ENCODE data around the gene PRIM2.
"Not testable (repeated sequence)": the region's sequence is repeated elsewhere in the genome, so short reads cannot be mapped to it uniquely, and the experiment has no call there.

Gene PRIM2, protein sequence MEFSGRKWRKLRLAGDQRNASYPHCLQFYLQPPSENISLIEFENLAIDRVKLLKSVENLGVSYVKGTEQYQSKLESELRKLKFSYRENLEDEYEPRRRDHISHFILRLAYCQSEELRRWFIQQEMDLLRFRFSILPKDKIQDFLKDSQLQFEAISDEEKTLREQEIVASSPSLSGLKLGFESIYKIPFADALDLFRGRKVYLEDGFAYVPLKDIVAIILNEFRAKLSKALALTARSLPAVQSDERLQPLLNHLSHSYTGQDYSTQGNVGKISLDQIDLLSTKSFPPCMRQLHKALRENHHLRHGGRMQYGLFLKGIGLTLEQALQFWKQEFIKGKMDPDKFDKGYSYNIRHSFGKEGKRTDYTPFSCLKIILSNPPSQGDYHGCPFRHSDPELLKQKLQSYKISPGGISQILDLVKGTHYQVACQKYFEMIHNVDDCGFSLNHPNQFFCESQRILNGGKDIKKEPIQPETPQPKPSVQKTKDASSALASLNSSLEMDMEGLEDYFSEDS
- 16.3 reads per million, percentile 42 among the genes with 10 or more reads in this experiment for total RNA-seq

DNA sequence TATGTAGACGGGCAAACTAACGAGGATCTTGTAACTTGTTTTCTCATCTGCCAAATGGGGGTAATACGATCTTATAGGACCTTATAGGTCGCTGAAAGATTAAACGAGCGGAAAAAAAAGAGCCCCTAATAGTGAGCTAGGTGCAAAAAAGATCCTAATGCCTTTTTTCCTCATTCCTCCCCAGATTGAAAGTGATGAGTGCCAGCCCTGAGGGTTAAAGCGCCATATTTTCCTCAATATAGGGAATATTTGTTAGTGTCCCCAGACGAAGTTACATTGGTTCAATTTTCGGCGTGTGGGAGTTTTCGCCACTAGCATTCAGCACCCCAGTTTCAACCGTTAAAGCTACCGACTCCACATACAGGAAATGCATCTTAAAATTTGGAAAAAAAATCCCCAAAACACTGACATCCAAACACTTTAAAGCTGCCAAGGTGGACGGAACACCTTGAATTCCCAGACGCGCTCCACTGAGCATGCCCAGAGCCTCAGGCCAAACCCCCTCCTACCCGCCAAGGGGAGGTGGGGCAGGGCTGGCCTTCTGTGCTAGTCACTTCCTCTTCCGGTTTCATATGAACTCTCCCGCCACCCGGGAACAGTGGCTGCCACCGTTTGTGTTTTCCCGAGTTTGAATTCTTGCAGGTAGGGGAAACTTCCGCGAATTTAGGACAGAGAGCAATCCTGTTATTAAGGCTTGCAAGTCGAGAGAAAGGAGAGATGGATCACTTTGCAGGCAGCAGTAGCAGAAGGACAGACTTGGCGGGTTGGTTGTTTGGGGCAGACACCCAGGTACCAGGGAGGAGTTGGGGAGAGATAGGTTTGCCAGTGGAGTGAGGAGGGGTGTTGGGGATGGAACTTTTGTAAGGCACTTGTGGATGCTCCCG, at the start of gene PRIM2:
Gene PRIM2, plus strand, starts transcription at position 571 of the 884 bp plus-strand sequence. CDS start 816 bp downstream, outside the sequence.
- DNase-seq = peak; percentile 75

DNA sequence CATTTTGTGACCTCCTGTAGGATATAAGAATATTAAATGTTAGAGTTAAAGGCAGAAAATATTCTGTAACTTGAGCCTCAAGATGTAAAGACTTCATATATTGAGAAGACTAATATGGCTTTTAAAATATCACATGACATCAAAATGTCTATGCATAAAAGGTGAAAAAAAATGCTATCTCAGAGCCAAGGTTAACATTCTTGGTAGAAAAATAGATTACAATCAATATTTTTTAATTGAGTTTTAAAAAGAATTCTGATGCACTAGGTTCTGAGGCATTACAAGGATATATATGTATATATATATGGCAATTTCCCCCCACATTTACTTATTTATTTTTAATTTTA, 49.2 kb upstream of the PRIM2 start:
- DNase-seq = no peak

DNA sequence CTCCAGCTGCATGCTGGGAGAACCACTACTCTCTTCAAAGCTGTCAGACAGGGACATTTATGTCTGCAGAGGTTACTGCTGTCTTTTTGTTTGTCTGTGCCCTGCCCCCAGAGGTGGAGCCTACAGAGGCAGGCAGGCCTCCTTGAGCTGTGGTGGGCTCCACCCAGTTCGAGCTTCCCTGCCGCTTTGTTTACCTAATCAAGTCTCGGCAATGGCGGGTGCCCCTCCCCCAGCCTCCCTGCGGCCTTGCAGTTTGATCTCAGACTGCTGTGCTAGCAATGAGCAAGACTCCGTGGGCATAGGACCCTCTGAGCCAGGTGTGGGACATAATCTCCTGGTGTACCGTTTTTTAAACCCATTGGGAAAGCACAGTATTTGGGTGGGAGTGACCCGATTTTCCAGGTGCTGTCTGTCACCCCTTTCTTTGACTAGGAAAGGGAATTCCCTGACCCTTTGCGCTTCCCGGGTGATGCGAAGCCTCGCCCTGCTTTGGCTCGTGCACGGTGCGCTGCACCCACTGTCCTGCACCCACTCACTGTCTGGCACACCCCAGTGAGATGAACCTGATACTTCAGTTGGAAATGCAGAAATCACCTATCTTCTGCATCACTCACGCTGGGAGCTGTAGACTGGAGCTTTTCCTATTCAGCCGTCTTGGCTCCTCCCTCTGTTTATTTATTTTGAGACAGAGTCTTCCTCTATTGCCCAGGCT, 43.2 kb upstream of the PRIM2 start:
- DNase-seq = not testable (repeated sequence)

DNA sequence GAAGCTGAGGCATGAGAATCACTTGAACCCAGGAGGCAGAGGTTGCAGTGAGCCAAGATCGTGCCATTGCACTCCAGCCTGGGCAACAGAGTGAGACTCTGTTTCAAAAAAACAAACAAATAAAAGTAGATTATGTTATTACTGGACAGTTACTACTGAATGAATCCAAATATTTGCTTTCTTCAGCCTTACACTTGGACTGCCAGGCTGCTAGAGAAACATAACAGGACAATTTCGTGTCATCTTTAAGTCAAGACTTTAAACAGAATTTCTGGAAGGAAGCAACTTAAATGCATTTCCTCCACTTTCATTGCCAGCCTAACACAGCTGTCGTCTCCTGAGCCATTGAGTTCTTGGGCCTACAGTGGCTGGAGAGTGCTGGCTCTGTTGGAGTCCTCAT, 42.0 kb upstream of the PRIM2 start:
- DNase-seq = no peak

DNA sequence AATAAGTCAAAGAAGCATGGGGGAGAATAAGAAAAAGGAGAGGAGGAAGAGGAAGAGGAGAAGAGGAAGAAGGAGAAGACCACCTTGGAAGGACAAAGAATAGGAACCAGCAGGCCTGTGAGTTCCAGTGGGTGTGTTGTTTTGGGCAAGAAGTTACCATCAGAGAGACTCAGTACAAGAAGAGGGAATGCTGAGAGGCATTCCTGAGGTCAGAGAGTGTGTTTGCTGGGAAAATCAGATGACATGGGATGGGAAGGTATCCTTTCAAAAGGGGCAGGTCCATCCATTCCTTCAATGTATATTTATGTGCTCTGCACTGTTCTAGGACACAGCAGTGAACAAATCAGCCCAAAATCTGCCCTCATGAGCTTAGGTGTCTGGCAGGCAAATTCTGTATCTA, 40.5 kb upstream of the PRIM2 start:
- DNase-seq = no peak

DNA sequence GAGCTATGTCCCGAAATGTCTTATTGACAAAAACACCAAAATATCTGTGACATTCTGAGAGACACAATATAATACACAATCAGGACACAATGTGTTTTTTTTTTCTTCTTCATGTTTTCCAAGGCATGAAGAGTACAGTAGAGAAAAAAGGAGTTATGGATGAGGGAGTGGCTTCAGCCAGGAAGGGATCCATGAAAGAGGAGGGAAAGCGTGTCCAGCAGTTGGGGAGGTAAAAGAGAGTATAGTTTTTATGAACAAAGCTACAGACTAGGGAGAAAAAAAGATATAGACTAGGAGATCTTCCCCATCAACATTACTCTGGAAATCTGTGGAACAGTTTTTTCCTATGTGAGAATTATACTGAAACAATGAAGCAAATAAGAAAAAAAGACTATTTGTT, 38.9 kb upstream of the PRIM2 start:
- no peak for DNase-seq

DNA sequence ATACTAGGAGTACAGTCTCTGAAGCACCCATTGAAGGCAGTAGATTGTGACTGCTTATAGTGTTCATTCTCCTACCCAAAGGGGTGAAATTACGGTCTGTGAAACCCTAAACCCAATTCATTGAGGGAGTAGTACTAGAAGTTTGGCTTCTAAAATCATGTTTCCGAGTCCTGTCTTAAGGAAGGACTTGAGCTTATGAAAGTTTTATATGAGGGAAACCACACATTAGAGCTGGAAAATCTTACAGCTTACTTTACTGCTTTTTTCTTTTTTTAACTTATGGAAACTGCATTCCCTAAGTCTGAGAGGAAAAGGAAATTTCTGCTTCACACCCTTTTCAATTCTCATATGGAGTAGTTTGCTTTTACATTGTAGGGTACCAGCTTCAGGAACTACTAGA, 38.4 kb upstream of the PRIM2 start:
- DNase-seq = no peak

DNA sequence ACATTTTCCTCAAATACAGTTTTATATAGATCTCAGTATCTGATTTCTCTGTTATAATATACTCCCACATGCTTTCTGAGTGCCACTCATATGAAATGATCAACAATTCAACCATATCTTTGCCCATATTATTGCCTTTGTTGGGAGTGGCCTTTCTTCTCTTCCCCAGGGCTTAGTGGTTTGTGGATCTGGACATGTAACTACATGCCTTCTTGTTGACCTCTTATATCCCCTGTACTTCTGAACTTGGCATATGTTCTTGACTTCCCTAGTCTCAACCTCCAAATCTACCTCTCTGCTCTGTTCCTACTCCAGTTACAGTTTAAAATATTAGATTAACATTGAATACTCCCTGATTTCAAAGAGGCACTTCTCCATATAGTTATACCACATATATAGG, 34.3 kb upstream of the PRIM2 start:
- no peak for DNase-seq

DNA sequence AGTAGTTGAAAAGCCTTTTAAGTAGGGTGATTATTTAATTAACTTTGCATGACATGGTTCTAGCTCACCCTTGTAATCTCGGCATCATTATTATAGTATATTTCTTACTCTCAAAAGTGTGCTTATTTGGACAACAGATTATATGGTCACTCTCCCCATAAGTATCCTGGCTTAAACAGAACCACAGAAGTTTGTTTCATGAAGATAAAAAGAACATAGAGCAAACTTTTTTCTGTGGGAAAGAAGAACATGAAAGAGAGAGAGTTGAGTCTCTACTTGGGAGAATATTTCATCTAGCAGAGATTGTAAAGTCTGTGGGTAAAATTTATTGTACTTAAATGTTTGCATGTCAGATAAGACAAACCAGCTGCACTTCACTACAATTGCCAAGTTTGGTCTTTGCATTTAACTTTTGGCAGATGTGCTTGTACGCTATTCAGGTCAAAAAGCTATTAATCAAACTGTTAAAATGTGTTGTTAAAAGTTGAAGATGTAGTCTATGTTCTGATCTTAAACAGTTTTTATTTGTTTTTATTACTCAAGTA, 33.4 kb upstream of the PRIM2 start:
- DNase-seq = no peak

DNA sequence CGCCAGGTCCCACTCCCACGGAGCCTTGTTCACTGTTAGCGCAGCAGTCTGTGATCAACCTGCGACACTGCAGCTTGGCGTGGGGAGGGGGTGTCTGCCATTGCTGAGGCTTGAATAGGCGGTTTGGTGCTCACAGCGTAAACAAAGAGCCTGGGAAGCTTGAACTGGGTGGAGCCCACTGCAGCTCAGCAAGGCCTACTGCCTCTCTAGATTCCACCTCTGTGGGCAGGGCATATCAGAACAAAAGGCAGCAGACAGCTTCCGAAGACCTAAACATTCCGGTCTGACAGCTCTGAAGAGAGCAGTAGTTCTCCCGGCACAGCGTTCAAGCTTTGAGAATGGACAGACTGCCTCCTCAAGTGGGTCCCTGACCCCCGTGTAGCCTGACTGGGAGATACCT, 29.3 kb upstream of the PRIM2 start:
- DNase-seq = not testable (repeated sequence)

DNA sequence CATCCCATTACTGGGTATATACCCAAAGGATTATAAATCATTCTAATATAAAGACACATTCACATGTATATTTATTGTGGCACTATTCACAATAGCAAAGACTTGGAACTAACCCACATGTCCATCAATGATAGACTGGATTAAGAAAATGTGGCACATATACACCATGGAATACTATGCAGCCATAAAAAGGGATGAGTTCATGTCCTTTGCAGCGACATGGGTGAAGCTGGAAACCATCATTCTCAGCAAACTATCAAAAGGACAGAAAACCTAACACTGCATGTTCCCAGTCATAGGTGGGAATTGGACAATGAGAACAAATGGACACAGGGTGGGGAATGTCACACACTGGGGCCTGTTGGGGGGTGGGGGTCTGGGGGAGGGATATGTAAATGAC, 24.0 kb upstream of the PRIM2 start:
- not testable (repeated sequence) for DNase-seq

DNA sequence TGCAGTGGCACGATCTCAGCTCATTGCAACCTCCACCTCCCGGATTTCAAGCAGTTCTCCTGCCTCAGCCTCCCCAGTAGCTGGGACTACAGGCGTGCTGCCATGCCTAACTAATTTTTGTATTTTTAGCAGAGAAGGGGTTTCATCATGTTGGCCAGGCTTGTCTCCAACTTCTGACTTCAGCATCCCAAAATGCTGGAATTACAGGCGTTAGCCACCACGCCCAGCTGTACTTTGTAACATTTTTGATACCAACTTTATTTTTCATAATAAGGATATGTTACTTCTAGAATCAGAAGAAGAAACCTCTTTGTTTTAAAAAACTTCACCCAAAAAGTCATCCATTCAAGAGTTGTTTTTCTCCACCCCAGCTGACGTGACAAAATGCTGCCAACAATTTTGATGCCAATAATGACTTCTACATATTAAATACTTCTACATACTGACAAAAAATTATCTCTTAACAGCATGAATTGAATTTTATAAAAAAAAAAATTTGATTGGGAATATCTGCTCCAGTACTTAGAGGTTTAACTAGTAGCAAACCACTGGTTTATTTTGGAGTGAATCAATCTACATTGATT, 22.5 kb upstream of the PRIM2 start:
- DNase-seq = no peak

DNA sequence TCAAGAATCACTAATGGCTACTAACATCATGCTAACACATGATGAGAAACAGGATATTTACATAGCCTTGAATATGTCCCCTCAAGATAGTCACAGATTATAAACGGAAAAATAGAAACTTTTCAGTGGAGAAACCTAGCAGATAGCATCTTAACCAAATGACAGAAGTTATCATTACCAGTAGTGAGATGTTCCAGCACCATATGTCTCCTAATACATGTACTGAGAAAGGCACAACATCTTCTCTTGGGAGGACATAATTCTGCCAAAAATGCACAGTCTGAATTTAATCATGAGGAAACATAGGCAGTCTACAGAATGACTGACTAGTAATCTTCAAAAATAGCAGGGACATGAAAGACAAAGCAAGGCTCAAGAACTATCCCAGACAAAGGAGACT, 19.9 kb upstream of the PRIM2 start:
- no peak for DNase-seq

DNA sequence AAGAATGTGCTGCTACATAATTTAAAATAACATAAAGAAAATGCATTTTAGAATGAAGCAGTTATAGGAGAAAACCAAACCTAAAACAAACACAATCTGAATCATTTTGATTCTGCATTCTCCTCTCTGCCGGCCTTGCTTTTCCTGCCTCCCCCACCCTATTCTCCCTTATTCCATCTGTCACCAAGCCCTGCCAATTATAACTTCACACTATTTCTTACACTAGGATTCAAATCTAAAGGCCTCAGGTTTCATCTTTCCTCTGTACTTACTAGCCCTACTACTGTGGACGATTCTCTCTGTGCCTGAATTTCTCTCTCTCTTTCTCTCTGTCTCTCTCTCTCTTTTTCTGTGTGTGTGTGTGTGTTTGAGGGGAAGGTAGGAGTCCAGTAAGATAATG, 18.7 kb upstream of the PRIM2 start:
- no peak for DNase-seq

DNA sequence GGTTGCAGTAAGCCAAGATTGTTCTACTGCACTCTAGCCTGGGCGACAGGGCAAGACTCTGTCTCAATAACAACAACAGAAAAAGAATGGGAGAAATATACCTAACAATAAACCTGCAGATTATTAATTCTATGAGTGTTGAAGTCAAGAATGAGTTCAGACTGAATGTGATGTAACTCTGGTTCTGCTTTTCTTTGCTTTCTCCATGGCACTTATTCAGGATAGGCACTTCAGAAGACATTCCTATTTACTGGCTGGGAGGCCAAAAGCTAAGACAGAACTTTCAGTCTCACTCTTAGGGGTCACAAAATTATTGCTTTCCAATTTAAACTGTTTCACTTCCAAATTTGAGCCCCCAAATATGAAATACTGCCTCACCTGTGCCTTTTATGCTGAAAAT, 15.7 kb upstream of the PRIM2 start:
- no peak for DNase-seq

DNA sequence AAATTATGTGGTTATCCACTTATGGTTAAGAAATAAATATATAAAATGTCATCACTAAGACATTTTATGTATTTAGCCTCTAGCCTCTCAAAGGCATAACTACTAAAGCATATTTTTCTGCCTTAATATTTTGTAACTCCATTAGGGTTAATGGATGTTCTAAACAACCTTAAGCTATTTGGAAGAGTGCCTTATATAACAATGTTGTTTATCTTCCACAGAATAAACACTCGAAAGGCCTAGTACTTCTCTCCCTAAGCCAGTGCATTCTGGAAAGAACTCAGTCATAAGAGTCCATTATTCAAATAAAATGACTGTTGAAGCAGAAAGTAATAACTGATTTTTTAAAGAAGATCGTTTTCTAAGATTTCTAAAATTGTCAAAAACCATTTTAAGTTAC, 15.0 kb upstream of the PRIM2 start:
- DNase-seq = no peak

DNA sequence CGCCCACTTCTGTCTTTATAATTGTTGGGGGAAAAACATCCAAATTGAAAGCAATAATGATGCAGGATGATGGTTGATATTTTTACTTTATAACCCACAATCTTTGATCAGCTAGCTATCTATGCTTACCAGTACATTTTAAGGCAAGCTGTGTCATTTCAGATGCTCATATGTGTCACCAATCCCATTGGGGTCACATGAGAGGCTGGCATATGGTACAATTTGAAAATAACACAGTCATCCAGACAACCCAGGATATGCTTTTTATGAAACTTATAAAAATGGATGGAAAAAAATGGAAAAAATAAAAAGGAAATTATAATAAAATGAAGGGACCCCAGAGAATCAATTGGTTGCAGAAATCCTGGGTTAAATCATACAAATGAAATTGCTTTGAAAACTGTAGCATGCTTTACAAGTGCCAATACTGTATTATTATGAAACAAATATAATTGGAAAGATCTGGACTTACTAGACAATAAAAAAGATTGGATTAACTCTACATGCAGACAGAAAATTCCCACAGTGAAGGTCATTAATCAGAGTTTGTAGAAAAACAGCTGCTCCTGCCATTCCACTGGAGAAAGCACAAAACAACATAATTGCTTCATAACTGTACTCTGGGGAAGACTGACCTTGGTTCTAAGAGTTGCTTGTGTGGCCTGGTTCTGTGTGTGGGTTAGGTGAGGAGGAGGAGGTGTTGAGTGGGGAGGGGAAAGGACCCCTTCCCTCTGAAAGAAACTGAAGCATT, 13.3 kb upstream of the PRIM2 start:
- DNase-seq = no peak

DNA sequence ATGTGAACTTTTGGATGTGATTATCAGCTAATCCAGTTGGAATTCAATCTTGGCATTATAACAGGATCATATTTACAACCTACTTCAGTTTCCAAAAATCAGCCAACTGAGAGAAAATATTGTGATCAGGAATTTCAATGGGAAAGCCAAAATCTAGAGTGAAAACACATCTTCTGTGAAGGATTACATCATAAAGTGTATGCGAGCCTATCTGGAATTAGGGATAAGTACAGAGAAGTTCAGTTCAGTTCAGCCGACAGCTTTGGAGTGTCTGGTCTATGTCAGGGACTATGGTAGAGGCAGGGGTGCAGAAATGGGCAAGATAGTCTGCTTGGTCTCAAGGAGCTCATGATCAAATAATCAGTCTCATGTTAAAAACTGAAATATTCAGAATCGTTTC, 12.3 kb upstream of the PRIM2 start:
- DNase-seq = no peak

DNA sequence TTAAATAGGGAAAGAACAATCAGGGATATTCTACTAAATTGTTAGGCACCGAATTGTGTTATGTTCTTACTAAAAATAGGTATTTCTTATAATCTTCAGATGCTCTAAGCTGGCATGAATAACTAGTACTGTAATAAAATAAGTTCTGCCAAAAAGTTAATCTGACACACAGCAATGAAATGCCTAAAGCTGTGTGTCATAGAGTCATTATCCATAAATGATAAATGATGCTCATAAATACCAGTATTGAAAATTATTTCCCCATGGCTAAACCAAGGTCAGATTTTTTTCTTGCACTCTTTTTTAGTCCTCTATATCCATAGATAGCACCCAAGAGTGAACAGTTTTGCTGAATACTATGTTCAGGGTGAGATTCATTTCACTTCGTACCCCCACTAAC, 11.7 kb upstream of the PRIM2 start:
- DNase-seq = no peak

DNA sequence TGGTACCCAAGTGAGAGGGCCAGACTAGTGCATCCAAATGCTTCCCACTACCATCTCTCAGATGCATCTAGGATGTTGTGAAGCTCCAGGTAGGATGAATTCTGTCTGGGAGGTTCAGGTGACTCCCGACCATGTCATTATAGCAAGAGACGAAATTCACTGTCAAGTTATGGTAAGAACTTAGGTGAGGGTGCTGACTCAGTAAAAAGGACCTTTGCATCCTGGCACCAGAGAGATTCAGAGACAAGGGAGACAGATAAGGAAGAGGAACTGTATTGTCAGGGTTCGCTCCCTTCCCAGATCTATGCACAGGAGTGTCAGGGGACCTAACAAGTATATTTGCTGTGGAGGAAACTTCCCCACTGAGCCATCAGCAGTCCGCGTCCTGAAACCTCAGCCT, 11.2 kb upstream of the PRIM2 start:
- no peak for DNase-seq

DNA sequence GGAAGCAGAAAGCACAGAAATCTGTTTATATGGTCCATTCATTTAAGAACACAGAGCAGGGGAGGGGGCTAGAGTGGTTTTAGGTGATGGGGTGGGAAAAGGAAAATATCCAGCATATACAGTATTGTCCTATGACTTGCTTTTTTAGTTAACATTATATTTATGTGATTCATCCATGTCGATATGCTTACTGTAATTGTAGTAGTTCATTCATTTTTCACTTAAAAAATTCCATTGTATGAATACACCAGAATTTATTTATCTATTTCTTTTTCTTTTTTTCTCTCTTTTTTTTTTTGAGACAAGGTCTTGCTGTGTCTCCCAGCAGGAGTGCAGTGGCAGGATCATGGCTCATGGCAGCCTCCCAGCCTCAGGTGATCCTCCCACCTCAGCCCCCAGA, 9.6 kb upstream of the PRIM2 start:
- DNase-seq = no peak

DNA sequence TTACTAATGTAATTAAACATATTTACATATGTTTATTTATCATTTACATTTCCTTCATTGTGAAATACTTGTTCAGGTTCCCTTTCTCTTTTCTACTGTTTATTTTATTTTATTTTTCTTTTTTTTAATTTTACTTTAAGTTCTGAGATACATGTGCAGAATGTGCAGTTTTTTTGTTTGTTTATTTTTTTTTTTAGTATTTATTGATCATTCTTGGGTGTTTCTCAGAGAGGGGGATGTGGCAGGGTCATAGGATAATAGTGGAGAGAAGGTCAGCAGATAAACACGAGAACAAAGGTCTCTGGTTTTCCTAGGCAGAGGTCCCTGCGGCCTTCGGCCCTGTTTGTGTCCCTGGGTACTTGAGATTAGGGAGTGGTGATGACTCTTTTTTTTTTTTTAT, 8.7 kb upstream of the PRIM2 start:
- not testable (repeated sequence) for DNase-seq
